Tibial artery (tissue), 4 donors: ENCODE measurements around the gene BRIP1.

Experiments
- DNase-seq, 2 donors: peaks; one replicate each; pipeline ENCODE4 v3.0.0-alpha.2; 2019
- H3K27ac ChIP-seq, 2 donors: fragments of 200-600 bp; sonication (generic) in 1 of 2; 1 replicate in 1 of 2; 2 replicates in 1 of 2; pipeline ENCODE4 v1.5.1; 2018 to 2019; ENCODE audit warnings: mild to moderate bottlenecking in 1 of 2
- H3K27me3 ChIP-seq, 2 donors: fragments of 200-600 bp; sonication (generic) in 1 of 2; one replicate each; pipeline versions ENCODE4 v1.5.1 to v1.6.0; 2016 to 2019
- H3K36me3 ChIP-seq, 3 donors: fragments of 200-600 bp; sonication (generic) in 2 of 3; one replicate each; pipeline ENCODE4 v1.5.1; 2016 to 2019; ENCODE audit warnings: mild to moderate bottlenecking in 2 of 3
- H3K4me1 ChIP-seq, 4 donors: fragments of 200-600 bp; sonication (generic) in 2 of 4; 1 replicate in 3 of 4; 2 replicates in 1 of 4; pipeline ENCODE4 v1.5.1; 2016 to 2019
- H3K4me3 ChIP-seq, 2 donors: fragments of 200-600 bp; sonication (generic) in 1 of 2; 1 replicate in 1 of 2; 2 replicates in 1 of 2; pipeline ENCODE4 v1.5.1; 2018 to 2019; ENCODE audit warnings: mild to moderate bottlenecking in 2 of 2
- H3K9me3 ChIP-seq, 3 donors: fragments of 200-600 bp; sonication (generic) in 1 of 3; one replicate each; pipeline ENCODE4 v1.5.1; 2016 to 2019
- CTCF ChIP-seq, 2 experiments: fragments of 200-600 bp in 1 of 2; fragments of 450-650 bp in 1 of 2; IDR thresholded peaks; one replicate each; pipeline ENCODE4 v1.5.1; 2017 to 2019; ENCODE audit warnings: antibody characterized with exemption in 2 of 2, mild to moderate bottlenecking in 1 of 2, moderate library complexity in 1 of 2
- intact Hi-C: fragments of 100-400 bp; cut with DNase I; formaldehyde crosslinking; loops from one replicate; pipeline ENCODE4 v1.15.0; 2023; ENCODE audit warnings: low total_unique reads

The BRIP1 gene

GRCh38 chr17:61872099-61872498 lies 8.8 kb upstream of the BRIP1 start:
- no peak for DNase-seq
- Histone ChIP-seq H3K27me3 (no peaks in the 10 kb centered on the region), H3K9me3 (no peaks in the 10 kb centered on the region), H3K27ac (no peak overlapping the region), H3K4me3 (no peak overlapping the region), H3K4me1 (no peaks in the 10 kb centered on the region), H3K36me3 (peaks cover 21 to 68% (median 36%) of the 10 kb centered on the region in 3 donors)
- TF ChIP-seq CTCF (IDR thresholded peaks at IDR 0.05), result no peak
- intact Hi-C loops, result no loop called here

DNA sequence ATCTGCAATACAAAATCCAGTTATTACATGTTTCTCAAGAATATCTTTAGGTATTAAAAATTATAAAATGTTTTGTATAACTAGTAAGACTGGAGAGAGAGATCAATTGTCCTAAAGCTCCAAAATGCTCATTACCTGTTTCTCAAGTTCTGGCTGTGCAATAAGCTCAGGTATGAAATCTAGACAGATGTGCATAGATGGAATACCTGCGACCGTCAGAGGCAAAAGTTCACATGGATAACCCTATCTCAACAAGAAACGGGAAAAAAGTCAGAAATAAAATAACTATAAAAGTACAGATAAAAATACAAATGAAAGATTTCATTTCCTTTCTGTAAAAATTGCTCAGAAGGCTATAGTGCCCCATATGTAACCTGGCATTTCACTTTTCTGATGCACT lies 5.8 kb upstream of the BRIP1 start:
- Histone ChIP-seq H3K27me3 (no peaks in the 10 kb centered on the region), H3K4me3 (no peak overlapping the region), H3K4me1 (no peaks in the 10 kb centered on the region), H3K36me3 (peaks cover 17 to 49% (median 26%) of the 10 kb centered on the region in 3 donors), H3K9me3 (no peaks in the 10 kb centered on the region), H3K27ac (no peak overlapping the region)
- DNase-seq, result no peak
- intact Hi-C loops, result loop anchor here (10.0 kb wide), 1 partner anchor 454 kb away; no protein-coding TSS in a partner anchor
- TF ChIP-seq CTCF (IDR thresholded peaks at IDR 0.05), result no peak

GRCh38 chr17:61868074-61868473 lies 4.7 kb upstream of the BRIP1 start:
- no peaks in the 10 kb centered on the region for H3K9me3 ChIP-seq
- no peak for TF ChIP-seq CTCF (IDR thresholded peaks at IDR 0.05)
- H3K4me1 ChIP-seq, result no peaks in the 10 kb centered on the region
- H3K27ac ChIP-seq, result no peak overlapping the region
- H3K27me3 ChIP-seq, result no peaks in the 10 kb centered on the region
- peaks cover 17 to 47% (median 22%) of the 10 kb centered on the region in 3 donors for H3K36me3 ChIP-seq
- DNase-seq, result no peak
- no peak overlapping the region for H3K4me3 ChIP-seq
- intact Hi-C loops, result loop anchor here (10.0 kb wide), 1 partner anchor 453 kb away; no protein-coding TSS in a partner anchor

GRCh38 chr17:61867033-61867432 lies 3.7 kb upstream of the BRIP1 start:
- Histone ChIP-seq H3K4me1 (peaks cover 0 to 8% (median 6%) of the 10 kb centered on the region in 4 donors), H3K9me3 (no peaks in the 10 kb centered on the region), H3K27me3 (no peaks in the 10 kb centered on the region), H3K27ac (no peak overlapping the region), H3K4me3 (no peak overlapping the region), H3K36me3 (peaks cover 14 to 41% (median 22%) of the 10 kb centered on the region in 3 donors)
- no peak for DNase-seq
- intact Hi-C loops, result loop anchor here (10.0 kb wide), 1 partner anchor 452 kb away; no protein-coding TSS in a partner anchor
- no peak for TF ChIP-seq CTCF (IDR thresholded peaks at IDR 0.05)

DNA sequence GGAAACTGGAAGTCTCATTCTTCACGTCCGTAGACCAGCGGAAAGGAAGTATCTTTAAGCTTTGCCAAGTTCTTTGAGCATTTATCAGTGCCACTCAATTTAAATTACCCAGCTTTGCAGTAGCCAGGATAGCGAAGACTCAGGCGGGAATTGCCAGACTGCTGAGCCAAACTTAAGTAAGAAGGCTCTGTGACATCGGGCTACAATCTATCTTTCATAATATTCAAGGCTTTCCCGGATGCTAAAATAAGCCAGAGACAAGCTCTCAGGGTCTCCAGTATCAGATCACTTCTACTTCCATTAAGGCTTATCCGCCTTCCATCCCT lies 436 bp upstream of the BRIP1 start:
- intact Hi-C loops, result loop anchor here (10.0 kb wide), 1 partner anchor 449 kb away; no protein-coding TSS in a partner anchor
- no peak for DNase-seq
- Histone ChIP-seq H3K27me3 (no peaks in the 10 kb centered on the region), H3K27ac (peak overlapping the region; percentile 67 to 71), H3K36me3 (peaks cover 0 to 12% (median 3%) of the 10 kb centered on the region in 3 donors), H3K4me3 (peak overlapping the region; percentile 62 to 67), H3K4me1 (peaks cover 0 to 8% (median 6%) of the 10 kb centered on the region in 4 donors), H3K9me3 (no peaks in the 10 kb centered on the region)
- no peak for TF ChIP-seq CTCF (IDR thresholded peaks at IDR 0.05)
